PC-9 (cell line): ENCODE data around the gene ARSI. TPM values are rescaled to one million over a fixed set of nuclear protein-coding genes. Genes with fewer than 3 reads are reported as not detected.

Experiments used
- BruUV-seq: library from RNA; stranded (reverse); fragments of 400-500 nt; replicated peaks from 2 replicates; lab custom pipeline; 2021; lab: Mats Ljungman, UMichigan
- CTCF ChIA-PET: fragments of 300-600 bp; sonication (Branson Sonifier 250); formaldehyde crosslinking; loops from one replicate; lab custom pipeline; 2022; ENCODE audit warnings: antibody characterized with exemption; lab: Charles Lee
- POLR2A ChIA-PET: fragments of 300-600 bp; sonication (Branson Sonifier 250); formaldehyde crosslinking; loops from one replicate; lab custom pipeline; 2022; ENCODE audit warnings: antibody characterized with exemption; ENCODE audit not compliant: unreplicated experiment; lab: Charles Lee
- DNase-seq, 2 experiments: peaks; one replicate each; pipeline versions ENCODE4 v3.0.0 to v3.0.0-alpha.2; 2015 to 2022; ENCODE audit warnings: mixed read lengths in 1 of 2
- H2AFZ ChIP-seq: fragments of 200-600 bp; sonication (generic); 2 replicates; pipeline ENCODE4 v1.8.1; 2017; ENCODE audit warnings: antibody characterized with exemption
- H3F3A ChIP-seq: fragments of 200-600 bp; sonication (generic); 2 replicates; pipeline ENCODE4 v1.8.1; 2017; ENCODE audit warnings: antibody characterized with exemption, mild to moderate bottlenecking, low read depth; ENCODE audit not compliant: insufficient read depth
- H3K27ac ChIP-seq: fragments of 200-600 bp; sonication (generic); 2 replicates; pipeline ENCODE4 v1.6.1; 2016; ENCODE audit warnings: mixed run types
- H3K27me3 ChIP-seq: fragments of 200-600 bp; sonication (generic); 2 replicates; pipeline ENCODE4 v1.6.1; 2016; ENCODE audit warnings: low read depth, mixed run types; ENCODE audit not compliant: insufficient read depth
- H3K36me3 ChIP-seq: fragments of 200-600 bp; sonication (generic); 2 replicates; pipeline ENCODE4 v1.6.1; 2016; ENCODE audit warnings: low read depth, mixed run types
- H3K4me1 ChIP-seq: fragments of 200-600 bp; sonication (generic); replicated peaks from 2 replicates; pipeline ENCODE4 v1.6.1; 2016; ENCODE audit warnings: mixed run types; ENCODE audit not compliant: insufficient read depth
- H3K4me2 ChIP-seq: fragments of 200-600 bp; sonication (generic); 2 replicates; pipeline ENCODE4 v1.6.1; 2017; ENCODE audit warnings: mixed run types
- H3K4me3 ChIP-seq: fragments of 200-600 bp; sonication (generic); 2 replicates; pipeline ENCODE4 v1.6.1; 2016; ENCODE audit warnings: mixed run types
- H3K79me2 ChIP-seq: fragments of 200-600 bp; sonication (generic); 2 replicates; pipeline ENCODE4 v1.6.1; 2017; ENCODE audit warnings: low read depth, mixed run types
- H3K9me2 ChIP-seq: fragments of 200-600 bp; sonication (generic); 2 replicates; pipeline ENCODE4 v1.8.1; 2017; ENCODE audit warnings: mild to moderate bottlenecking; ENCODE audit not compliant: insufficient read depth
- H3K9me3 ChIP-seq: fragments of 200-600 bp; sonication (generic); 2 replicates; pipeline ENCODE4 v1.8.1; 2016; ENCODE audit warnings: low read depth; ENCODE audit not compliant: insufficient read depth
- H4K20me1 ChIP-seq: fragments of 200-600 bp; sonication (generic); 2 replicates; pipeline ENCODE4 v1.8.1; 2017; ENCODE audit not compliant: insufficient read depth
- EZH2 ChIP-seq: fragments of 200-600 bp; sonication (generic); IDR thresholded peaks from 2 replicates; pipeline ENCODE4 v1.8.0; 2017; ENCODE audit warnings: antibody characterized with exemption, low read depth
- intact Hi-C: fragments of 100-400 bp; cut with micrococcal nuclease; formaldehyde crosslinking; loops from one replicate; pipeline ENCODE4 v1.10.0; 2022; ENCODE audit not compliant: unreplicated experiment
- total RNA-seq: library from RNA; stranded (reverse); gene quantifications from 2 replicates; pipeline ENCODE4 v1.2.3, GENCODE V29; 2021
- TF ChIP-seq, protein P1 (sequence below): fragments of 200-600 bp; sonication (generic); conservative IDR thresholded peaks from 2 replicates; pipeline ENCODE4 v1.6.1; 2017; ENCODE audit warnings: mixed run types, antibody characterized with exemption, mild to moderate bottlenecking, moderate library complexity

Gene ARSI
- total RNA-seq, 1 experiment from 2014 or later: 2.6 TPM

DNA sequence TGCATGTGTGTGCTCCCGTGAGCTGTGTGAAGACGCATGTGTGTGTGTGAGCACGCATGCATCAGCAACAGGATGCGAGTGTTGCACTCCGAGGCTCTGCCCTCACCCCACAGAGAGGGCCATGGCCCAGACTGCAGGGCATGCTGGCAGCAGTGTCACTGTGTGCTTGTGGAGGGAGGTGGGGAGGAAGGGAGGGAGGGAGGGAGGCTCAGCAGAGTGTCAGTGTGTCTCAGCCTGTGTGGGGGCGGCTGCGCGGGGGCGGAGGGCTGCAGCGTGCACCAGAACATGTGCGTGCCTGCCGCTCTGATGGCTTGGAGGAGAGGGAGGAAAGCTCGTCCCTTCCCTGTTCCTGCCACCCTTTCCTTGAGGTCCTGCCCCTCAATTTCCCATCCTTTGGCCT lies 18.4 kb downstream of the ARSI start:
- TF ChIP-seq, protein P1, sequence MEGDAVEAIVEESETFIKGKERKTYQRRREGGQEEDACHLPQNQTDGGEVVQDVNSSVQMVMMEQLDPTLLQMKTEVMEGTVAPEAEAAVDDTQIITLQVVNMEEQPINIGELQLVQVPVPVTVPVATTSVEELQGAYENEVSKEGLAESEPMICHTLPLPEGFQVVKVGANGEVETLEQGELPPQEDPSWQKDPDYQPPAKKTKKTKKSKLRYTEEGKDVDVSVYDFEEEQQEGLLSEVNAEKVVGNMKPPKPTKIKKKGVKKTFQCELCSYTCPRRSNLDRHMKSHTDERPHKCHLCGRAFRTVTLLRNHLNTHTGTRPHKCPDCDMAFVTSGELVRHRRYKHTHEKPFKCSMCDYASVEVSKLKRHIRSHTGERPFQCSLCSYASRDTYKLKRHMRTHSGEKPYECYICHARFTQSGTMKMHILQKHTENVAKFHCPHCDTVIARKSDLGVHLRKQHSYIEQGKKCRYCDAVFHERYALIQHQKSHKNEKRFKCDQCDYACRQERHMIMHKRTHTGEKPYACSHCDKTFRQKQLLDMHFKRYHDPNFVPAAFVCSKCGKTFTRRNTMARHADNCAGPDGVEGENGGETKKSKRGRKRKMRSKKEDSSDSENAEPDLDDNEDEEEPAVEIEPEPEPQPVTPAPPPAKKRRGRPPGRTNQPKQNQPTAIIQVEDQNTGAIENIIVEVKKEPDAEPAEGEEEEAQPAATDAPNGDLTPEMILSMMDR: no peak
- no peak for TF ChIP-seq EZH2
- Histone ChIP-seq H3K4me1 (no peaks in the 10 kb centered on the region), H3K4me3 (no peak overlapping the region), H3K27ac (no peak overlapping the region), H2AFZ (no peak overlapping the region), H3K36me3 (no peaks in the 10 kb centered on the region), H3F3A (no peaks in the 10 kb centered on the region), H3K9me3 (no peaks in the 10 kb centered on the region), H3K79me2 (no peaks in the 10 kb centered on the region), H3K4me2 (no peak overlapping the region), H3K27me3 (no peaks in the 10 kb centered on the region), H4K20me1 (no peaks in the 10 kb centered on the region), H3K9me2 (no peaks in the 10 kb centered on the region)
- no TSS peak for BruUV-seq
- DNase-seq: peak in 1 of 2 experiments; percentile 11
- CTCF ChIA-PET: no interaction called here
- POLR2A ChIA-PET: no interaction called here
- intact Hi-C loops: no loop called here

DNA sequence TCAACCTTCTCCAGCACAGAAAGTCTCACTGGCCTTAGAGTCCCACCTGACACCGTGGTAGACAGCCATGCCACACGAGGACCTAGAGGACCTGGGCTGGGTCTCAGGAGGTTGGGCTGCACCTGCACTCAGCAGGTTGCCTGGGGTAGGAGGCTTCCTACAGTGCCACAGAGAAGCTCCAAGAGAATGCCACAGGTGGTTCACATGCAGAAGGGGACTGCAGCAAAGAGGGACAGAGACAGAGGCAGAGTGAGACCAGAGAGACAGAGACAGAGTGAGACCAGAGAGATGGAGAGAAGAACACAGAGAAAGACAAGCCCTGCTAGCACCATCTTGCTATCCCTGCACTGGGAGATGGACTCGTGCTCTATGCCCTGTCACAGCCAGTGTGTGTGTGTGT lies 18.8 kb downstream of the ARSI start:
- Histone ChIP-seq H3K79me2 (no peaks in the 10 kb centered on the region), H2AFZ (no peak overlapping the region), H3K36me3 (no peaks in the 10 kb centered on the region), H3K9me3 (no peaks in the 10 kb centered on the region), H3K9me2 (no peaks in the 10 kb centered on the region), H3K27me3 (no peaks in the 10 kb centered on the region), H3K27ac (no peak overlapping the region), H4K20me1 (no peaks in the 10 kb centered on the region), H3K4me3 (no peak overlapping the region), H3F3A (no peaks in the 10 kb centered on the region), H3K4me1 (no peaks in the 10 kb centered on the region), H3K4me2 (no peak overlapping the region)
- no TSS peak for BruUV-seq
- no peak for DNase-seq
- ChIA-PET POLR2A (no interaction called here), CTCF (no interaction called here)
- intact Hi-C loops: no loop called here
- TF ChIP-seq, protein P1: no peak
- no peak for TF ChIP-seq EZH2

GRCh38 chr5:150281987-150282386 lies 20.7 kb downstream of the ARSI start:
- POLR2A ChIA-PET: no interaction called here
- H3K9me2 ChIP-seq: no peaks in the 10 kb centered on the region
- no peak overlapping the region for H2AFZ ChIP-seq
- peak in 1 of 2 experiments; percentile 26 for DNase-seq
- no peaks in the 10 kb centered on the region for H3K36me3 ChIP-seq
- intact Hi-C loops: no loop called here
- no peaks in the 10 kb centered on the region for H3F3A ChIP-seq
- BruUV-seq: no TSS peak
- H3K27me3 ChIP-seq: no peaks in the 10 kb centered on the region
- no peak overlapping the region for H3K4me2 ChIP-seq
- no peak overlapping the region for H3K4me3 ChIP-seq
- CTCF ChIA-PET: no interaction called here
- TF ChIP-seq, protein P1: no peak
- no peak for TF ChIP-seq EZH2
- H3K79me2 ChIP-seq: no peaks in the 10 kb centered on the region
- no peaks in the 10 kb centered on the region for H3K4me1 ChIP-seq
- H3K9me3 ChIP-seq: no peaks in the 10 kb centered on the region
- H3K27ac ChIP-seq: no peak overlapping the region
- H4K20me1 ChIP-seq: no peaks in the 10 kb centered on the region
